Stimulated activated CD8-positive, alpha-beta memory T cell treated with anti-CD3 and anti-CD28 coated beads, Interleukin-7, amount 100 ng/mL, for 48 hours (primary cell): ENCODE results near the gene MYF6.

ENCODE experiments used
- DNase-seq, 2 donors: peaks; one replicate each; pipeline ENCODE4 v3.0.0-alpha.2; 2020; ENCODE audit warnings: low read depth in 1 of 2; ENCODE audit errors: extremely low read depth in 1 of 2

MYF6 gene

DNA sequence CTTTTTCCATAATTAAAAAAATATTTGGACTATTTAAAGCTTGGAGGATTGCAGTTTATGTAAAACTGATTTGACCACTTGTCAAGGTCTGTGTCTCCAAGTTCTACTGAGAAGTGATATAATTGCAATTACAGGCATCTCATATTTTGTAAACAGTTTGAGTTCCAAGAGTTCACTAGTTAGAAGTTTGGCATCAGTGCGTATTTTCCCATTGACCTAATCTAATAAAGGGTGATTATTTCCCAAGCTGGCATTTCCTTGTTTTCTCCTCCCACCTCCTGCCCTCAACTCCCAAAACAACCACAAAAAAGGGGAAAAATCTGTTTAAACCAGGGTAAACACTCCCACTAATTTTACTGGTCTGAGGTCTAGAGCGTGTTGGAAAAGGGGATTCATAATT is 3.0 kb upstream of the MYF6 start:
- DNase-seq = no peak

DNA sequence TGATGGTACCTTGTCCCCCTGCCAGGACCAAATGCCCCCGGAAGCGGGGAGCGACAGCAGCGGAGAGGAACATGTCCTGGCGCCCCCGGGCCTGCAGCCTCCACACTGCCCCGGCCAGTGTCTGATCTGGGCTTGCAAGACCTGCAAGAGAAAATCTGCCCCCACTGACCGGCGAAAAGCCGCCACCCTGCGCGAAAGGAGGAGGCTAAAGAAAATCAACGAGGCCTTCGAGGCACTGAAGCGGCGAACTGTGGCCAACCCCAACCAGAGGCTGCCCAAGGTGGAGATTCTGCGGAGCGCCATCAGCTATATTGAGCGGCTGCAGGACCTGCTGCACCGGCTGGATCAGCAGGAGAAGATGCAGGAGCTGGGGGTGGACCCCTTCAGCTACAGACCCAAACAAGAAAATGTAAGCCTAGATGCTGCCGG is 410 bp downstream of the MYF6 start:
- DNase-seq = no peak

DNA sequence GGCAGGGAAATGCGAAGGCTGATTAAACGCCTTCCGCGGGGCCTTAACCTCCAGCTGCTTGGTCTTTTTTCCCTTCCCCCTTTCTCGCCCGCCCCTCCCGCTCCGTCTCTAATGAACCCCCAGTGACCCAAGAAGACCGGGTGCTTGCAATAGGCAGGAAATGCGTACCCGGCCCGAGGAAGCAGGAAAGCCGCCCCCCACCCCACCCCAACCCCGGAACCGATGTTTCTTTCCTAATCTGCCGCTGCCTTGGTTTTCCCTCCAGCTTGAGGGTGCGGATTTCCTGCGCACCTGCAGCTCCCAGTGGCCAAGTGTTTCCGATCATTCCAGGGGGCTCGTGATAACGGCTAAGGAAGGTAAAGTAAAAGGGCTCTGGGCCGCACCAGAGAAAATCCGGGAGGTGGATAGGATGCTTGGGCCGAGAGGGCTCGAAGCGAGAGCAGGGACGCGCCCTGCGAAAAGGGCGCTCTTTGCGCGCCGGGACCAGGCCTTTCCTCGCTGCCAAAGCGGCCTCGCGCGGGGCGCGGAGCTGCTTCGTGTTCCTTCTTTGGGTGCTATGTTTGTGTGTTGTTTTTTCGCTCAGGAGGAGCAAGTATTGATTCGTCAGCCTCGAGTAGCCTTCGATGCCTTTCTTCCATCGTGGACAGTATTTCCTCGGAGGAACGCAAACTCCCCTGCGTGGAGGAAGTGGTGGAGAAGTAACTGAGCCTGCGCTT is 983 bp downstream of the MYF6 start:
- DNase-seq = no peak

DNA sequence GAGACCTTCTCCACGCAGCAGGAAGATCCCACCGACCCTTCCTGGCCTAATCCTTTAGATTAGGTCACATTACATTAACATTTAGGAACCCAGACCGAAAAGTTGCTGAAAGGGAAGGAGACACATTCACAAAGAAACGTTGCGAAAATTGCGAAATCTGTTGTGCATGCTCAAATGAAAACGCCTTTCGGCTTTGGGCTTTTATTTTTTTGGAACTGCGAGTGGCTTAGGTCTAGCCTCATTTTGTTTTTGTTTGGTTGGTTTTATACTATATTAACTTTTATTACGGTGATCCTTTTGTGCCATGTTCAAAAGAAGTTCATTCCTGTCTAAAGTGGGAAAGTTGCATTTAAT is 1.5 kb downstream of the MYF6 start:
- DNase-seq = no peak

DNA sequence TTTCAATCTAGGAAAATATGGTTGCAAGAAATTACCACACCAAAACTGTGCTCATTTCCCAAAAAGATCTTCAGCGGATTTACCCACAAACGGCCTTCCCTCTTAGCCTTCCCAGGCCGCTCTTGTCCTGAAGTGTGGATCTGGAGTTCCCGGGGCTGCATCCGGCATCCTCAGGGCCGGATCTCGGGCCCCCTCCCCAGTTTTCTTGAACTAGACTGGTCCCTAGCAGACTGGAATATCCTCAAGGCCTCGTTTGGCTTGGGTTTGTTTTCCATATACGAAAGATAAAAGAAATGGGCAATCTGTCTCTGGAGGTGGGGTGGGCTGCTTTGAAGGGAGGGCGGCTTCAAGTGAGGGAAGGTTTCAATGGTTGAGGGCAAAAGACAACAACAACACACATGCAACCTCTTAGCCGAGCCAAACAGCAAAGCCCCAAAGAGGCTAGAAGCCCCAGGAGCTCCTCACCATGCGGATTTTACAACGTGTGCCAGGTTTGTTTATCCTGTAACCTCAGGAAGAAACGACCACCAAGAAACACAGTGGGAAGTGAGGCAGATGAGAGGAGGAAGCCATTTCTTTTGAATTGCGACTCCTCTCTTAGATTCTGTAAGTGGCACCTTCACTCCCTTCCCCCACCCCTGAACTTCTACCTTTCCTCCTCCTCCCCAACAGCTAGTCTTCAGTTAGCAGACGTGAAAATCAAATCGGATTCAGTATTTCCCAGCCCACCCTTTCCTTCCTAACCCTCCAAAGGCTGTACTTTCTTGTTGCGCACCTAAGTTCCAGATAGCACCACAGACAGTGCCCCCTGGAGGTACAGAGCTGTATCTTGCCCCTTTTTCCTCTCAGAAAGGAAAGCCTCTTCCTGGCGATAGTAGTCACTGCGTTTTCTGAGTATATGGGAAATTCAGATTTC is 2.6 kb downstream of the MYF6 start:
- DNase-seq = no peak

DNA sequence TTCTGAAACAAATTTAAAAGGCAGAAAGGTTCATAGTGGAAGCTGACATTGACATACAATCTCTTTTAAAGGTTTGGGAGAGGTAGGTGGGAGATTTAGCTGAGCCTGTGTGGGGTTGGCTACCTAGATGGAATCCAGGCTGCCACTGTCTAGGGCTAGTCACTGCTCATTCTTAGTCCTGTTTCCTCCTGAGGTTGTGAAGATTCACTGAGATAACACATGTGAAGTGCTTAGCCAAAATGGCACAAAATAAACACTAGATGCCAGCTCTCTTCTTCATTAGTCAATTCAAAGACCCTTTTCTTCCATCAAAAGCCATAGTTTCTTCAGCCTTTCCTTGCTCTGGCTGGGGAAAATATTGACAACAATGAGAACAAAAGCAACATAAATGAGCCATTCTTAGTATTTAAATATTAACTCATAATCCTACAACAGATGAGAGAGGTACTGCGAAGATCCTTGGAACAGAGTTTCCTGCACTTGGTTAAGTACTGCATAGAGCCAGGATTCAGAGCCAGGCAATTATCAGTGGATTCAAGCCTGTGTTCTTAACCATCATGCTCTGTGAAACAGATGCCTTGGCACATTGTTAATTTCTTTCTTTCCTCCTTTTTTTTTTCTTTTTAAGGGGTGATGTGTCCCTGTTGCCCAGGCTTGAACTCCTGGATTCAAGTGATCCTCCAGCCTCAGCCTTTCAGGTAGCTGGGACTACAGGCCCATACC is 3.5 kb downstream of the MYF6 start:
- DNase-seq = no peak

DNA sequence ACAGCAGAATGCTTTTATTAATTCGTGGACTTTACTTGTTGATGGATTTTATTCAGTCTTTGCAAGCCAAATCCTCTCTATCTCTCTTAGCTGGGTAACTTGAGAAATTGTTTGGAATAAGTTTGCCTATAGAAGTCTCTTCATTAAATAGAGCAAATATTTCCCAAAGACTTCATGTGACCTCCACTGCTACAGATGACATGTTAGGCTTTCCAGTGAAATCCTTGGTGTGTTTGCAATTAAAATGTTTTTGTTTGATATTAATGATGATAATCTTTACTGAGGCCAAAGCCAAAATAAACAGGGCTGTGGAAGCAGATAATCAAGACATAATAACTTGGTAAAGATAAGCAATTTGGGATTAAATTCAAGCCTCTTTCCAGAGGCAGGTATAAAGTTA is 4.4 kb downstream of the MYF6 start:
- no peak for DNase-seq

DNA sequence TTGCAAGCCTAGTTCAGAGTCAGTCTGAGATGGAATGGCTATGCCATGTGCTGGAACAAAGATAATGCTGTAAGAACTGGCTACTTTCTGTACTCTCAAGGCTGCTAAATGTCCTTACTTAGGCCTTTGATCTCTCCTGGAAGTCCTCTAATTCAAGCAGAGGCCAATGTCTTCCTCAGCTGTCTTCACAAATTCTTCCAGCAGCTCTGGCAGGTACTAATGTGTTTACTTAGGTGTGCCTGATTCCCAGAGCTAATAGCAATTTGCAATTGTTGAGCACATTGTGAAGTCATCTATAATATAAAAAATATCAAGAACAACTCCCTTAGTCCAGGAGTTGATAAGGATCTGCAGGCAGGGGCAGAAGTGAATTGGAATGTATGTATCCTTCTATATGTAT is 5.4 kb downstream of the MYF6 start:
- no peak for DNase-seq

DNA sequence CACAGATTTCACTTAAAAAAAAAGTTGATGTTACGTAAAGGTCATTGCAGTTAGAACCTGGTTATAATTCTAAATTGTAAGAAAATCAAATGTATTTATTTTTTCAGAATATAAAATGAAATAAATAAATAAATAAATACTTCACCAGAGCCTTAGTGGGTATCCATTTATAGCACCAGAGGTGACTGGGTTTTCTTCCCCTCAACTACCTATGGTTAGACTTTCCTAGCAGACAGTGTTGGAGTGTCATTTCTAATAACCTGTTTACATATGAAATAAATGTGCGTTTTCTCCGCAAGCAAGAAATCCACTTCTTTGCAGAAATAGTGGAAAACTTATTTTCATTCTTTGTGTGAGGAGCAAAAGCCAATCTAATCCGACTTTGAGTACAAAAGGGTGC is 6.0 kb downstream of the MYF6 start:
- no peak for DNase-seq

DNA sequence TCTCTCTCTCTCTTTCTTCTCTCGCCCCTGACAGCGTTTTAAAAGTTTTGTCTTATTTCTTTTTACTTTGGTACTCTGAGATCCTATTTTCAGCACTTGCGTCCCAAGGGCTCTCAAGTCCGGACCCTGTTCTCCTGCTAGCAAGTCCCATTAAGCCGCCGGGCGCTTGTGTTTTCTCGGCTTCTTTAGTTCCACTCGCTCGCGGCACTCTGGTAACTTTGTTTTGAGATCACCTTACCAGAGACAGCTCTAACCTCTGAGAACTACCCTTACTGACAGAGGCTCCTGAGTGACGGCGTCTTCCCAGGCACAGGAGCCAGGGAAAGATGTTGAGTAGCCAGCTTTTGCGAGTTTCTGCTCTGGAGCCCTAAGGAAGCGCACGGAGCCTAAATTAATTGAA is 6.6 kb downstream of the MYF6 start:
- DNase-seq = no peak

DNA sequence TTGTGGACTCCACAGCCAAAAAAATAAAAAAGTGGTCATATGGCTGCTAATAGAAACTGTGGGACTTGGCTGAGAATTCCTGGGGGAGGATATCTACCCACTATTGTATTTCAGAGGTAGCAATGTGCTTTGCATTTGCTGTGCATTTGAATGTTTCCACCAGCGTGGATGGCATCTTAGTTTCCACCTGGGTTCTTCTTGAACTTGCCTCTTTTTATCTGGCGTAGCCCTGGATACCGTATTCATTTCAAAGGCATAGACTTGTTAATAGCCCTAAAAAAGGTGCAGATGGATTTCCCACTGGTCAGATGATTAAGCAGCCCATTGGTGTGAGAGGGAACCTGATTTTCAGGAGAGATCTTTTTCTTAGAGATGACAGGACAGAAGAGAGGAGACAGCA is 7.4 kb downstream of the MYF6 start:
- DNase-seq = no peak

DNA sequence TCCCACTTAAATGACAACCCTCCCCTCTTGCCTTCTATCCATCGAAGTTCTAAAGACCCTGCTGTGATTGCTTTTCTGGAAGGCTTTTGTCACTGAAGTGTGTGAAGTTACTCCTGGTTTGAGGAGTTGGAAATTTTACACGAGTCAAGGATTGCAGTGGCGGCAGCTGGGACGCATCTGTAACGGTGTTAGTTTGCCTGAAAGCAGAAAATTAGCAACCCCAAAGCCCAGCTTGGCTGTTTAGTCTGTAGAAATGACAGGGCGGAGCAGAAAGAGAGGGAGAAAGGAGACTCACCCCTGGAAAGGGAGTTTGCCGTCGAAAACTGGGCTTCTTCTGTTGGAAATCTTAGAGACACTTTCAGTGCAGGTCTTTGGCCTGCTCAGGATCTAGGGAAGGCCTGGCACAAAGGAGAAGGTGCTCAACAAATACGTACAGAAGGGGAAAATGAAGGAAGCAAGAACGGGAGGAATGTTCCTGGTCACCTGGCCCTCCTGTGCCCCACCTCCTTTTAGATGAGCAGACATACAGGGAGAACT is 8.3 kb downstream of the MYF6 start:
- no peak for DNase-seq

DNA sequence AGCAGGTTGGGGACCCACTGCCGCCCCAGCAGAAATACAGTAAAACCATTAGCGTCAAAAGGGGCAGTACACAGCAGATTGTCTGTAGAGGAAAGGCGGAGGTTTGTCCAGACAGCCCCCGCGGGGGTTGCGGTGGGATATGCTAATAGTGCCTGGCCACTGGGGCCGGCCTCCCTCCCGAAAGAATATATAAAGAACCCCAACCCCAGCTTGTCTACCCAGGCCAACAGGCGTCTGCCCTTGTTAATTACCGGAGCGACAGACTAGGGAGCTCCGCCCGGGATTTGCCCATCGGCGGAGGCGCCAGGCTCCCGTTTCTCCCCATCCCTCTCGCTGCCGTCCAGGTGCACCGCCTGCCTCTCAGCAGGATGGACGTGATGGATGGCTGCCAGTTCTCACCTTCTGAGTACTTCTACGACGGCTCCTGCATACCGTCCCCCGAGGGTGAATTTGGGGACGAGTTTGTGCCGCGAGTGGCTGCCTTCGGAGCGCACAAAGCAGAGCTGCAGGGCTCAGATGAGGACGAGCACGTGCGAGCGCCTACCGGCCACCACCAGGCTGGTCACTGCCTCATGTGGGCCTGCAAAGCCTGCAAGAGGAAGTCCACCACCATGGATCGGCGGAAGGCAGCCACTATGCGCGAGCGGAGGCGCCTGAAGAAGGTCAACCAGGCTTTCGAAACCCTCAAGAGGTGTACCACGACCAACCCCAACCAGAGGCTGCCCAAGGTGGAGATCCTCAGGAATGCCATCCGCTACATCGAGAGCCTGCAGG is 9.4 kb downstream of the MYF6 start, which contains the start of gene MYF5:
Gene MYF5, plus strand, starts transcription at position 217 of the 774 bp plus-strand sequence. Its CDS starts 152 bp downstream, at position 369.
- no peak for DNase-seq

DNA sequence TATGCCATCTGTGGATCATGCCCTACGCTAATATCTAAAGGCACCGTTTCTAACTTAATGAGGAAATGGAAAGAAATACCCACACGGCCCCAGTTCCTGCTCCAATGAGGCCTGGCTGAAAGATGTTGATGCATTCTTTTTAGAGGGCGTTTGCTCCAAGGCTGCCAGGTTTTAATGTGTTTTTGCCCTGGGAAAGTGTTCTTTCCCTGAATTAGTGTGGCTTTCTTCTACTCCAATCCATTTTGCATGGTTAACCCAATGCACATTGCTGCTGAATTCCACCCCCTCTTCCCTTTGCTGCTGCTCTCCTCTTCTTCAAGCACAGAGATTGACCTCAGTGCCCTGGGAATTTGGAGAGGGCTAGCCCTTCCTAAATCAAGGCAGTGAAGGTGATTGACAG is 10.4 kb downstream of the MYF6 start:
- DNase-seq = no peak

DNA sequence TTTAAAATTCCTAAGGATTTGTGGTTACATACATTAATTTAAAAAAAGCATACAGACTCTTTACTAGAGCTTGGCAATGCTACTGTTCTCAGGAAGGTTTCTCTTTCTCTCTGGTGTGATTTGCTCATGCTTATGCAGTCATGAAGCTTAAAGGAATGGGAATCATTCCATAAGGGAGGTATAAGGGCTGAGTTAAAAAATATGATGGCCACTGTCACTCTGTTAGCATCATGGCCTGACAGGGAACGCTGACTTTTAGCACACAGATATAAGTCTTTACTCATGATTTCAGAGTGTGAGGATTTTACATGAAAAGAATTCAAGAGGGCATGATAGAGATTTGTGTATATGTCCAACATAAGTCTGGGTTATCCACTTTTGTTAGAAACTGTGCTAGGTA is 13.1 kb downstream of the MYF6 start:
- no peak for DNase-seq

DNA sequence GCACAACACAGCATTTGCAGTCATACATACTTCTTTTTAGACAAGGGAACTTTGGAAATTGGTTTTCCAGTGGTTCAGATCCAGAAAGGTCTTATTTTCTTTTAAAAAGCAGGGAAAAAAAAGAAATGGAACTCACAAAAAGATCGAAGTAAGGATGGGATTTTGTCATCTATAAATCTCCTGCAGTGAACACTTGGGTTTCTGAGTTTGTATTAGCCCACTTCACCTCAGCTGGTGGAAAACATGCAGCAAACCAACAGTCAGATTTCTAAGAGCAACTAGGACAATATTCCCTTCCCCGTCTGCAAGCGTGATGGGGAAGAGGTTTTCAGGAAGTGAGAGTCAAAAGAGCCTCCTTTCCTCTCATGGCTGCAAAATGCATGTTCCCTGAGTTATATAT is 13.9 kb downstream of the MYF6 start:
- no peak for DNase-seq

DNA sequence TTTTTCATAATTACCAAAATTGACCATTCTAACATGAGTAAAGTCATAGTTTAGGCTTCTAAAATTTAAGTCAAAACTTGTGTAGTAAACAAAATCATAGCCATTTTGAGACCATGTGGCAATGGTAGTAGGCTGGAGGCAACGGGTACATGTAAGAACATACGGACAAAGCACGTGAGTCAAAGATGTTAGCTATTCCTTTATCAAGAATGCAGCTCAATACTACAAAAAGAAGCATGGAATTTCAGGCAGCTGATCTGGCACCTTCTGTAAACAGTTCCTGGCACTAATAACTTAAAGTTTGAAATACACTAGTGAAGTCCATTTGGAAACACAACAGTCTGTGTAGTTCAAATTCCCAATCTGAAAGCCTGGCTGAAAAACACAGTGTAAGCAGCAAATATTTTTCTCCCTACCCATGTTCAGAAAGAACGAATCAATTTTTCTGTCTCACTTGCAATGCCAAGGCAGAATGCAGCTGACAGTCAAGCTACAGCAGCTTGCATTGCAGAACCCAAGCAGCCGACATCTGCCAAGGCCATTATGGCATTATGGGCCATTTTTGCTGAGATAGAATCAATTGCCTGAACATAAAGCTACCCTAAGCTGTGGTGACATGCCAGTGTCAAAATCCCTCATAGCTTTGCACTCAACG is 38.5 kb downstream of the MYF6 start:
- DNase-seq = no peak

DNA sequence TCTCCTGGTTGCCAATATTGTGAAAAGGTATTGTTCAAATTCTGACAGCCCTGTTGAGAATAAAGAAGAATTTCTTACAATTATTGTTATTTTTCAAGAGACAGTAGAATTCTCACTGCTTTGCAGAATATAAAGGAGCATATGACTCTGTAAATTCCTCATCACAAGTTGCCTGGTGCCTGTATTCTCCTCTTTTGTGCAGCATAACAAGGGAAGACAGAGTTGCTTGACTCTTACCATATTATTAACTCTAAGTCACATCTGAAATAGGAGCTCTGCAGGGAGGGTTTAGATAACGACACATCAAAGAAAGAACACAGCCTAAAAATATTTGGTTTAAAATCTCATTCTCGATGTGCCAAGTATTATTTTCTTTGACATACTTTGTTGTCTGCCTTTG is 40.4 kb downstream of the MYF6 start:
- no peak for DNase-seq

DNA sequence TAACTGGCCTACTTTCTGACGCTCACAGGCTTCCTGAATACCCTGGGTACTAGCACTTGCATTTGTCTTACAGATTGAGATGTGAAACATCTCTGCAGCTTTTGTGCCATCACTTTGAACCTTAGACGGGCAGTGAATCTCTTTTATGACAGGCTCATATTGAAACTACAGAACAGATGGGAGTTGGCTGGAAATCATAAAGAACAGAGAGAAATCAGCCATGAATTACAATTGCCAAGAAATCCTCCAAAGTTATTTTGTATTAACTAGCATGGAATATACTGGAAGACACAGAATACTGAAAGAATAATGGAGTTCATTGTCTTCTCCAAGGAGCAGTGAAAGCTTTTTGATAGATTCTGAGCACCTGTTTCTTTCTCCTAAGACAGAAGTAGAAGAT is 42.0 kb downstream of the MYF6 start:
- no peak for DNase-seq

DNA sequence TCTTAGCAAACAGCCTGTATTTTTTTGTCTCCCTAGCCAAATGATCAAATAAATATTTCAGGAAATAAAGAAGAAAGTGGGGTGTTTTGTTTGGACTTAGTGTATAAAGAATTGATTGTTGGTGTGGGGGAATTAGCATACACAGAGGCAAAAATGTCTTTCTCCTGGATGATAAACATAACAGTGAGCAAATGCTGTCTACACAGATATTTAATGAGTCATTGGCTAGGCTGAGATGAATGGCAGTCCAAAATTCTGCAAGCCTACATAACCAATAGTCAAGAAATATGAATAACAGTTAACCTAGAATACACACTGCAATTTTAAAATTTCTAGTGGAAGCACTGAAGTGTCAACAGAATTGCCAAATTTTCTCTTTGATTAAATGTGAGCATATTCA is 45.0 kb downstream of the MYF6 start:
- DNase-seq = no peak
